ENCODE data around the gene BPNT1.

DNA sequence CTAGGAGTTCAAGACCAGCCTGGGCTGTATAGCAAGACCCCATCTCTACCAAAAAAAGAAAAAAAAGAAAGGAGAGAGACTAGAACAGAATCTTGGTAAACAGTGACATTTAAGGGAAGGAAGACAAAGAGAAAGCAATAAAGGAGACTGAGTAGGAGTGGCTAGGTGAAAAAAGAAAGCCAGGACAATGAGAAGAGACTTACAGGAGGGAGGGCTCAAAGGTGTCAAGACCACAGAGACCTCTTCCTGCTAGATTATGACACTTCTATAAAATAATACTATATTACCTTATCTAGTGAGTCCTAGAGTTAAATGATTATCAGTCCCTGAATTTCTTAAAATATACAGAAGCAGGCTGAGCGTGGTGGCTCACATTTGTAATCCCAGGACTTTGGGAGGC lies 33.2 kb downstream of the BPNT1 start:
- TF ChIP-seq, protein P1, sequence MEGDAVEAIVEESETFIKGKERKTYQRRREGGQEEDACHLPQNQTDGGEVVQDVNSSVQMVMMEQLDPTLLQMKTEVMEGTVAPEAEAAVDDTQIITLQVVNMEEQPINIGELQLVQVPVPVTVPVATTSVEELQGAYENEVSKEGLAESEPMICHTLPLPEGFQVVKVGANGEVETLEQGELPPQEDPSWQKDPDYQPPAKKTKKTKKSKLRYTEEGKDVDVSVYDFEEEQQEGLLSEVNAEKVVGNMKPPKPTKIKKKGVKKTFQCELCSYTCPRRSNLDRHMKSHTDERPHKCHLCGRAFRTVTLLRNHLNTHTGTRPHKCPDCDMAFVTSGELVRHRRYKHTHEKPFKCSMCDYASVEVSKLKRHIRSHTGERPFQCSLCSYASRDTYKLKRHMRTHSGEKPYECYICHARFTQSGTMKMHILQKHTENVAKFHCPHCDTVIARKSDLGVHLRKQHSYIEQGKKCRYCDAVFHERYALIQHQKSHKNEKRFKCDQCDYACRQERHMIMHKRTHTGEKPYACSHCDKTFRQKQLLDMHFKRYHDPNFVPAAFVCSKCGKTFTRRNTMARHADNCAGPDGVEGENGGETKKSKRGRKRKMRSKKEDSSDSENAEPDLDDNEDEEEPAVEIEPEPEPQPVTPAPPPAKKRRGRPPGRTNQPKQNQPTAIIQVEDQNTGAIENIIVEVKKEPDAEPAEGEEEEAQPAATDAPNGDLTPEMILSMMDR (IDR thresholded peaks at IDR 0.05): no peak
- TF ChIP-seq POLR2AphosphoS5 (IDR thresholded peaks at IDR 0.05; ENCODE audit: insufficient read depth in 1 of 2, low read depth in 1 of 2): no peak
